WTC11 (cell line): ENCODE measurements around the gene KIF13A. TPM values are rescaled to one million over a fixed set of nuclear protein-coding genes. Genes with fewer than 3 reads are reported as not detected.

Source experiments
- ATAC-seq: fragments of 200-7000 bp; cut with Tn5 transposase; 2 replicates; pipeline ENCODE4 v1.10.0; 2021; ENCODE audit warnings: mild to moderate bottlenecking, moderate library complexity
- CTCF ChIA-PET: fragments of 300-600 bp; sonication (Branson Sonifier 250); formaldehyde crosslinking; loops from one replicate; lab custom pipeline; 2021; ENCODE audit warnings: antibody characterized with exemption; lab: Charles Lee
- POLR2A ChIA-PET: fragments of 350-600 bp; sonication (Branson Sonifier 250); formaldehyde crosslinking; loops from one replicate; lab custom pipeline; 2021; ENCODE audit warnings: antibody characterized with exemption; lab: Charles Lee
- DNase-seq: peaks from one replicate; pipeline ENCODE4 v3.0.0; 2021; ENCODE audit warnings: low spot score
- H3K27ac Mint-ChIP-seq: 2 replicates; pipeline ENCODE4 v1.8.0; 2021; ENCODE audit warnings: mixed read lengths
- H3K27me3 Mint-ChIP-seq: 2 replicates; pipeline ENCODE4 v1.8.0; 2021; ENCODE audit warnings: low read depth, mild to moderate bottlenecking, moderate library complexity, mixed read lengths
- H3K36me3 Mint-ChIP-seq: 2 replicates; pipeline ENCODE4 v1.8.0; 2021; ENCODE audit warnings: mixed read lengths
- H3K4me1 Mint-ChIP-seq: 2 replicates; pipeline ENCODE4 v1.8.0; 2022; ENCODE audit warnings: mixed read lengths
- H3K4me3 Mint-ChIP-seq: 2 replicates; pipeline ENCODE4 v1.8.0; 2021; ENCODE audit warnings: mild to moderate bottlenecking, moderate library complexity, mixed read lengths
- H3K9me3 Mint-ChIP-seq: 2 replicates; pipeline ENCODE4 v1.8.0; 2021; ENCODE audit warnings: mixed read lengths
- ARID4B ChIP-seq: sonication (generic); formaldehyde crosslinking; IDR thresholded peaks from 2 replicates; pipeline ENCODE4 v1.8.0; 2023; ENCODE audit warnings: missing genetic modification reagents, mild to moderate bottlenecking, borderline replicate concordance
- CREB1 ChIP-seq: sonication (generic); formaldehyde crosslinking; IDR thresholded peaks from 2 replicates; pipeline ENCODE4 v1.8.0; 2023; ENCODE audit warnings: mild to moderate bottlenecking, missing genetic modification reagents
- E2F1 ChIP-seq: sonication (generic); formaldehyde crosslinking; IDR thresholded peaks from 2 replicates; pipeline ENCODE4 v1.8.0; 2022; ENCODE audit warnings: mild to moderate bottlenecking, missing genetic modification reagents
- FOXP4 ChIP-seq: sonication (generic); formaldehyde crosslinking; IDR thresholded peaks from 2 replicates; pipeline ENCODE4 v1.8.0; 2022; ENCODE audit warnings: mild to moderate bottlenecking, missing genetic modification reagents
- HMGXB4 ChIP-seq: sonication (generic); formaldehyde crosslinking; IDR thresholded peaks from 2 replicates; pipeline ENCODE4 v1.8.1; 2023; ENCODE audit warnings: mild to moderate bottlenecking, moderate library complexity, missing genetic modification reagents
- MLX ChIP-seq: sonication (generic); formaldehyde crosslinking; IDR thresholded peaks from 2 replicates; pipeline ENCODE4 v1.8.1; 2023; ENCODE audit warnings: mild to moderate bottlenecking, missing genetic modification reagents, moderate library complexity
- MXD4 ChIP-seq: fragments of 250-450 bp; sonication (Bioruptor Pico); IDR thresholded peaks from 2 replicates; pipeline ENCODE4 v1.8.0; 2021; ENCODE audit warnings: mild to moderate bottlenecking, moderate library complexity, borderline replicate concordance
- NFE2L1 ChIP-seq: sonication (generic); formaldehyde crosslinking; IDR thresholded peaks from 2 replicates; pipeline ENCODE4 v1.8.1; 2023; ENCODE audit warnings: missing genetic modification reagents
- PRDM15 ChIP-seq: sonication (generic); formaldehyde crosslinking; IDR thresholded peaks from 2 replicates; pipeline ENCODE4 v1.8.0; 2022; ENCODE audit warnings: missing genetic modification reagents
- PRRX2 ChIP-seq: fragments of 250-450 bp; sonication (Bioruptor Pico); IDR thresholded peaks from 2 replicates; pipeline ENCODE4 v1.8.0; 2021; ENCODE audit warnings: mild to moderate bottlenecking
- STAT6 ChIP-seq: sonication (generic); formaldehyde crosslinking; conservative IDR thresholded peaks from 2 replicates; pipeline ENCODE4 v1.8.1; 2023; ENCODE audit warnings: mild to moderate bottlenecking, low read depth, missing genetic modification reagents, moderate library complexity
- TCF7 ChIP-seq: sonication (generic); formaldehyde crosslinking; IDR thresholded peaks from 2 replicates; pipeline ENCODE4 v1.8.0; 2022; ENCODE audit warnings: mild to moderate bottlenecking, low read depth, missing genetic modification reagents, moderate library complexity
- TP53 ChIP-seq: sonication (generic); formaldehyde crosslinking; IDR thresholded peaks from 2 replicates; pipeline ENCODE4 v1.8.1; 2023; ENCODE audit warnings: mild to moderate bottlenecking, missing genetic modification reagents
- ZNF263 ChIP-seq: sonication (generic); formaldehyde crosslinking; IDR thresholded peaks from 2 replicates; pipeline ENCODE4 v1.8.1; 2022; ENCODE audit warnings: low read depth, mild to moderate bottlenecking, moderate library complexity, missing genetic modification reagents
- total RNA-seq: library from RNA; stranded (reverse); gene quantifications from 3 replicates; pipeline ENCODE4 v1.2.3, GENCODE V29; 2021

KIF13A gene
- total RNA-seq, 1 experiment from 2014 or later, result 32.7 TPM

- no peak overlapping the region for H3K27ac Mint-ChIP-seq
- H3K9me3 Mint-ChIP-seq, result no peaks in the 10 kb centered on the region
- H3K4me1 Mint-ChIP-seq, result peaks cover 30% of the 10 kb centered on the region
- TF ChIP-seq NFE2L1, result no peak
- no peak for TF ChIP-seq CREB1 (CRISPR knock-in tag)
- TF ChIP-seq STAT6, result no peak
- TF ChIP-seq TP53 (CRISPR knock-in tag), result no peak
- no peak for TF ChIP-seq E2F1 (CRISPR knock-in tag)
- TF ChIP-seq TCF7 (CRISPR knock-in tag), result no peak
- TF ChIP-seq PRRX2 (CRISPR knock-in tag), result no peak
- TF ChIP-seq FOXP4 (CRISPR knock-in tag), result no peak
- TF ChIP-seq ZNF263 (CRISPR knock-in tag), result no peak
- no peak for TF ChIP-seq MLX (CRISPR knock-in tag)
- TF ChIP-seq ARID4B, result no peak
- no peak for TF ChIP-seq PRDM15 (CRISPR knock-in tag)
- no peak for TF ChIP-seq MXD4 (CRISPR knock-in tag)
- TF ChIP-seq HMGXB4 (CRISPR knock-in tag), result no peak
- TF ChIP-seq, all 79 proteins: peak for 0
- CTCF ChIA-PET, result no interaction called here
- DNase-seq (no peak), ATAC-seq (no peak)
- POLR2A ChIA-PET, result no interaction called here
- Mint-ChIP-seq H3K36me3 (peaks cover 2% of the 10 kb centered on the region), H3K4me3 (no peak overlapping the region), H3K27me3 (no peaks in the 10 kb centered on the region)
Observed at GRCh38 chr6:17902974-17903373, 84.5 kb downstream of the KIF13A start.
